ENCODE measurements around the gene CSN1S1. TPM values are rescaled to one million over a fixed set of nuclear protein-coding genes. Genes with fewer than 3 reads are reported as not detected.
A peak's percentile ranks its signal among the peaks of the same experiment; 100 is the strongest.

The CSN1S1 gene
- total RNA-seq, 1 experiment from 2014 or later, result not detected

DNA sequence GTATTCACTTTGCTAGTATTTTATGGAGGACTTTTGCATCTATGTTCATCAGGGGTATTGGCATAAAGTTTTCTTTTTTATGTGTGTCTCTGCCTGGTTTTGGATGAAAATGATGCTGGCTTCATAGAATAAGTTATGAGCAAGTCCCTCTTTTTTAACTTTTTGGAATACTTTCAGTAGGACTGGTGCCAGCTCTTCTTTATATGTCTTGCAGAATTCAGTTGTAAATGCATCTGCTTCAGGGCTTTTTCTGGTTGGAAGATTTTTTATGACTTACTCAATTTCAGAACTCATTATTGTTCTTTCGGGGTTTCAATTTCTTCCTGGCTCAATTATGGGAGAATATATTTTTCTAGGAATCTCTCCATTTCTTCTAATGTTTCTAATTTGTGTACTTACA lies 43.8 kb downstream of the CSN1S1 start:
- BruUV-seq (replicated peaks), result no TSS peak
- no peaks in the 10 kb centered on the region for H3K27me3 ChIP-seq (replicated peaks; ENCODE audit: insufficient read depth, low read depth, low read length, poor library complexity)
- TF ChIP-seq CTCF (conservative IDR thresholded peaks at IDR 0.05; ENCODE audit: low read depth, low read length) (no peak), EZH2 (IDR thresholded peaks at IDR 0.05; ENCODE audit: borderline replicate concordance, low read depth, low read length, poor library complexity, severe bottlenecking) (no peak)
- H3K4me3 ChIP-seq (ENCODE audit: low read depth, low read length, poor library complexity, severe bottlenecking), result no peak overlapping the region
- no peak for DNase-seq (ENCODE audit: low spot score)
- intact Hi-C loops (cut with micrococcal nuclease; ENCODE audit: unreplicated experiment), result no loop called here
- no peaks in the 10 kb centered on the region for H3K9me3 ChIP-seq (ENCODE audit: low read depth, low read length, poor library complexity, severe bottlenecking)
- POLR2A ChIA-PET (ENCODE audit: low non-redundant PET), result no interaction called here
- H3K36me3 ChIP-seq (ENCODE audit: insufficient read depth, low read length, poor library complexity, severe bottlenecking), result no peaks in the 10 kb centered on the region
- CTCF ChIA-PET, result no interaction called here
- H3K4me1 ChIP-seq (ENCODE audit: insufficient read depth, low read length, poor library complexity, severe bottlenecking), result no peaks in the 10 kb centered on the region
- H3K27ac ChIP-seq (ENCODE audit: low read depth, low read length, poor library complexity, severe bottlenecking), result no peak overlapping the region

- Histone ChIP-seq H3K36me3 (ENCODE audit: insufficient read depth, low read length, poor library complexity, severe bottlenecking) (no peaks in the 10 kb centered on the region), H3K4me1 (ENCODE audit: insufficient read depth, low read length, poor library complexity, severe bottlenecking) (no peaks in the 10 kb centered on the region), H3K4me3 (ENCODE audit: low read depth, low read length, poor library complexity, severe bottlenecking) (no peak overlapping the region), H3K27ac (ENCODE audit: low read depth, low read length, poor library complexity, severe bottlenecking) (no peak overlapping the region), H3K27me3 (replicated peaks; ENCODE audit: insufficient read depth, low read depth, low read length, poor library complexity) (no peaks in the 10 kb centered on the region), H3K9me3 (ENCODE audit: low read depth, low read length, poor library complexity, severe bottlenecking) (no peaks in the 10 kb centered on the region)
- TF ChIP-seq CTCF (conservative IDR thresholded peaks at IDR 0.05; ENCODE audit: low read depth, low read length), result no peak
- ChIA-PET POLR2A (ENCODE audit: low non-redundant PET) (no interaction called here), CTCF (no interaction called here)
- BruUV-seq (replicated peaks), result no TSS peak
- DNase-seq (ENCODE audit: low spot score), result no peak
- intact Hi-C loops (cut with micrococcal nuclease; ENCODE audit: unreplicated experiment), result no loop called here
Measured at GRCh38 chr4:69977582-69977981, 46.7 kb downstream of the CSN1S1 start.

DNA sequence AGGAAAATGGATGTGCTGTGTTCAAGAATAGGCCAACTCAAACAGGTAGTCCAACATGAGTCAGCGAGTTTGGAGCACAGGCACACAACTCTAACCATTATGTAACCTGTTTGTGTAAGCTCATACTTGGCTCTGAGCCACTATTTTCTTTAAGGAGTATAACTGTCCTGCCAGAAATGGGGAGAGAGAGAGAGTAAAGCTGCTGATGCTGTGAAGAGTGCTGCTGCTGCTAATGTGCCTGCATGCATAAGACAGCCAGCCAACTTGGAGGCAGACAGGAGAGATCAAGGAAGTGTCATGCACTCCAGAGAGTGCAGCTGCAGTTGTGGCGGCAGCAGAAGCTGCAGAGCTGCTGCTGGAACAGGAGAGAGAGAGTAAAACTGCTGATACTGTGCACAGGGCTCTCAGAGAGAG lies 53.2 kb downstream of the CSN1S1 start:
- DNase-seq (ENCODE audit: low spot score), result peak; percentile 0
- intact Hi-C loops (cut with micrococcal nuclease; ENCODE audit: unreplicated experiment), result no loop called here
- BruUV-seq (replicated peaks), result no TSS peak
- no peaks in the 10 kb centered on the region for H3K9me3 ChIP-seq (ENCODE audit: low read depth, low read length, poor library complexity, severe bottlenecking)
- ChIA-PET CTCF (no interaction called here), POLR2A (ENCODE audit: low non-redundant PET) (no interaction called here)
- no peak overlapping the region for H3K27ac ChIP-seq (ENCODE audit: low read depth, low read length, poor library complexity, severe bottlenecking)
- no peaks in the 10 kb centered on the region for H3K36me3 ChIP-seq (ENCODE audit: insufficient read depth, low read length, poor library complexity, severe bottlenecking)
- no peaks in the 10 kb centered on the region for H3K4me1 ChIP-seq (ENCODE audit: insufficient read depth, low read length, poor library complexity, severe bottlenecking)
- no peak for TF ChIP-seq CTCF (conservative IDR thresholded peaks at IDR 0.05; ENCODE audit: low read depth, low read length)
- no peak for TF ChIP-seq EZH2 (IDR thresholded peaks at IDR 0.05; ENCODE audit: borderline replicate concordance, low read depth, low read length, poor library complexity, severe bottlenecking)
- no peak overlapping the region for H3K4me3 ChIP-seq (ENCODE audit: low read depth, low read length, poor library complexity, severe bottlenecking)
- no peaks in the 10 kb centered on the region for H3K27me3 ChIP-seq (replicated peaks; ENCODE audit: insufficient read depth, low read depth, low read length, poor library complexity)

Measured in A673 (cell line).